Neuronal stem cell (in vitro differentiated cells): ENCODE results near the gene CD72.

ENCODE experiments used
- DNase-seq: peaks from one replicate; pipeline ENCODE4 v3.0.0-alpha.2; 2013; ENCODE audit warnings: low spot score
- H2AFZ ChIP-seq: one replicate; pipeline ENCODE4 v1.6.1; 2013; ENCODE audit warnings: mild to moderate bottlenecking, low read length, inconsistent platforms
- H2AK5ac ChIP-seq: 2 replicates; pipeline ENCODE4 v1.6.1; 2013; ENCODE audit warnings: low read depth, mild to moderate bottlenecking, inconsistent platforms, low read length, moderate library complexity, mixed read lengths
- H2BK120ac ChIP-seq: 2 replicates; pipeline ENCODE4 v1.6.1; 2013; ENCODE audit warnings: low read depth, mild to moderate bottlenecking, inconsistent platforms, low read length, moderate library complexity, mixed read lengths
- H2BK12ac ChIP-seq: one replicate; pipeline ENCODE4 v1.6.1; 2013; ENCODE audit warnings: low read length, inconsistent platforms
- H2BK15ac ChIP-seq: 2 replicates; pipeline ENCODE4 v1.6.1; 2013; ENCODE audit warnings: mild to moderate bottlenecking, low read length, inconsistent platforms, mixed read lengths
- H2BK5ac ChIP-seq: one replicate; pipeline ENCODE4 v1.6.1; 2013; ENCODE audit warnings: inconsistent platforms, mild to moderate bottlenecking, low read length, moderate library complexity
- H3K14ac ChIP-seq: one replicate; pipeline ENCODE4 v1.6.1; 2013; ENCODE audit warnings: low read length, inconsistent platforms
- H3K18ac ChIP-seq: 2 replicates; pipeline ENCODE4 v1.6.1; 2013; ENCODE audit warnings: low read length, inconsistent platforms
- H3K23ac ChIP-seq: 2 replicates; pipeline ENCODE4 v1.6.1; 2013; ENCODE audit warnings: low read depth, mild to moderate bottlenecking, mixed read lengths, low read length, inconsistent platforms; ENCODE audit not compliant: poor library complexity
- H3K27ac ChIP-seq: replicated peaks from 3 replicates; pipeline ENCODE4 v1.5.1; 2013; ENCODE audit warnings: low read length, inconsistent platforms
- H3K27me3 ChIP-seq, 3 experiments: 2 replicates each; pipeline ENCODE4 v1.6.1; 2013; ENCODE audit warnings: low read length in 3 of 3, mild to moderate bottlenecking in 2 of 3, inconsistent platforms in 1 of 3, low read depth in 1 of 3, mixed read lengths in 1 of 3, moderate library complexity in 1 of 3; ENCODE audit not compliant: control insufficient read depth in 3 of 3, insufficient read depth in 3 of 3
- H3K36me3 ChIP-seq, 2 donors: replicated peaks in 1 of 2; 2 replicates each; pipeline ENCODE4 v1.6.1; 2013; ENCODE audit warnings: low read length in 2 of 2; ENCODE audit not compliant: control insufficient read depth in 2 of 2, insufficient read depth in 2 of 2
- H3K4ac ChIP-seq: 2 replicates; pipeline ENCODE4 v1.6.1; 2013; ENCODE audit warnings: inconsistent platforms, mild to moderate bottlenecking, low read length, moderate library complexity
- H3K4me1 ChIP-seq, 2 donors: 1 replicate in 1 of 2; 2 replicates in 1 of 2; pipeline ENCODE4 v1.6.1; 2013; ENCODE audit warnings: low read length in 2 of 2, low read depth in 1 of 2; ENCODE audit not compliant: control insufficient read depth in 2 of 2, insufficient read depth in 1 of 2
- H3K4me2 ChIP-seq: one replicate; pipeline ENCODE4 v1.6.1; 2013; ENCODE audit warnings: mild to moderate bottlenecking, low read length, inconsistent platforms; ENCODE audit not compliant: insufficient read depth, poor library complexity, severe bottlenecking
- H3K4me3 ChIP-seq, 2 donors: 2 replicates each; pipeline ENCODE4 v1.5.1; 2013; ENCODE audit warnings: low read length in 2 of 2, mild to moderate bottlenecking in 2 of 2, inconsistent platforms in 1 of 2, moderate library complexity in 1 of 2
- H3K79me1 ChIP-seq: one replicate; pipeline ENCODE4 v1.6.1; 2013; ENCODE audit warnings: low read depth, mild to moderate bottlenecking, inconsistent platforms, low read length, moderate library complexity
- H3K9ac ChIP-seq: one replicate; pipeline ENCODE4 v1.6.1; 2013; ENCODE audit warnings: mild to moderate bottlenecking, low read depth, low read length, inconsistent platforms; ENCODE audit not compliant: poor library complexity
- H3K9me3 ChIP-seq, 2 donors: replicated peaks in 1 of 2; 2 replicates each; pipeline versions ENCODE3 to v1.6.1; 2013; ENCODE audit warnings: low read length in 2 of 2, mild to moderate bottlenecking in 2 of 2, inconsistent platforms in 1 of 2, low read depth in 1 of 2, mixed read lengths in 1 of 2, moderate library complexity in 1 of 2; ENCODE audit not compliant: control insufficient read depth in 2 of 2, insufficient read depth in 1 of 2
- H4K8ac ChIP-seq: one replicate; pipeline ENCODE4 v1.6.1; 2013; ENCODE audit warnings: low read depth, mild to moderate bottlenecking, inconsistent platforms, low read length, moderate library complexity
- H4K91ac ChIP-seq: one replicate; pipeline ENCODE4 v1.6.1; 2013; ENCODE audit warnings: low read length, low read depth, mild to moderate bottlenecking, inconsistent platforms; ENCODE audit not compliant: poor library complexity
- WGBS, 2 donors: extraction: QIAGEN DNeasy Blood & Tissue Kit; methylation state at CpG; one replicate each; pipeline ENCODE4 v1.1.7; 2013; ENCODE audit warnings: missing lambda C conversion rate in 2 of 2, mixed read lengths in 1 of 2; ENCODE audit not compliant: insufficient read length in 2 of 2, insufficient replicate concordance in 1 of 2; ENCODE audit errors: extremely low coverage in 2 of 2; 5-methylcytosine and 5-hydroxymethylcytosine counted together

Gene CD72

DNA sequence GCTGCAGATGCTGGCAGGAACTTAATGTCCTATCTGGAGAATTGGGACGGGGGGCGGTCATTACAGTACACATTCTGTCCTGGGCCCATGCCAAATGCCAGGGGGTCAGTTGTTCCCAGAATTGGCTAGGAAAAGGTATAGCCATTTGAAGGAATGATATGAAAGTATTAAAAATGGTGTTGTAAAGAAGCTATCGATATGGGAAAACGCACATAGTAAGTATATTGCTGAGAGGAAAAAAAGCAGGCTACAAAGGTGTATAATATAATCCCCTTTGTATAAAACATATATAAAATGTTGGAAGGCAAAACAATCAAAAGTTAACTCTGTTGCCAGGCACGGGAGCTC is 47.2 kb upstream of the CD72 start:
- no peak overlapping the region for H3K14ac ChIP-seq
- DNase-seq = no peak
- H3K27ac ChIP-seq = no peak overlapping the region
- H2AFZ ChIP-seq = peak overlapping the region; percentile 94
- peaks cover 8% of the 10 kb centered on the region for H3K79me1 ChIP-seq
- H2BK15ac ChIP-seq = no peak overlapping the region
- peak overlapping the region; percentile 72 for H3K18ac ChIP-seq
- peaks cover 0 to 3% of the 10 kb centered on the region in 2 donors for H3K9me3 ChIP-seq
- H2BK5ac ChIP-seq = no peak overlapping the region
- H3K36me3 ChIP-seq = peaks cover 23 to 34% of the 10 kb centered on the region in 2 donors
- no peak overlapping the region for H2BK120ac ChIP-seq
- peak overlapping the region; percentile 76 to 94 for H3K4me3 ChIP-seq
- peak overlapping the region; percentile 86 for H3K23ac ChIP-seq
- H3K9ac ChIP-seq = no peak overlapping the region
- H3K4ac ChIP-seq = no peak overlapping the region
- H3K4me1 ChIP-seq = peaks cover 5 to 13% of the 10 kb centered on the region in 2 donors
- H3K27me3 ChIP-seq = peaks cover 0 to 4% (median 0%) of the 10 kb centered on the region in 3 experiments
- no peak overlapping the region for H4K91ac ChIP-seq
- H3K4me2 ChIP-seq = peak overlapping the region; percentile 54
- peak overlapping the region; percentile 51 for H2AK5ac ChIP-seq
- H4K8ac ChIP-seq = no peak overlapping the region
- no peak overlapping the region for H2BK12ac ChIP-seq
- WGBS, 2 donors = 100% methylated on average over 2 of the region's 5 CpGs; no CpG with 5 or more reads in 1 of the 2 donors

DNA sequence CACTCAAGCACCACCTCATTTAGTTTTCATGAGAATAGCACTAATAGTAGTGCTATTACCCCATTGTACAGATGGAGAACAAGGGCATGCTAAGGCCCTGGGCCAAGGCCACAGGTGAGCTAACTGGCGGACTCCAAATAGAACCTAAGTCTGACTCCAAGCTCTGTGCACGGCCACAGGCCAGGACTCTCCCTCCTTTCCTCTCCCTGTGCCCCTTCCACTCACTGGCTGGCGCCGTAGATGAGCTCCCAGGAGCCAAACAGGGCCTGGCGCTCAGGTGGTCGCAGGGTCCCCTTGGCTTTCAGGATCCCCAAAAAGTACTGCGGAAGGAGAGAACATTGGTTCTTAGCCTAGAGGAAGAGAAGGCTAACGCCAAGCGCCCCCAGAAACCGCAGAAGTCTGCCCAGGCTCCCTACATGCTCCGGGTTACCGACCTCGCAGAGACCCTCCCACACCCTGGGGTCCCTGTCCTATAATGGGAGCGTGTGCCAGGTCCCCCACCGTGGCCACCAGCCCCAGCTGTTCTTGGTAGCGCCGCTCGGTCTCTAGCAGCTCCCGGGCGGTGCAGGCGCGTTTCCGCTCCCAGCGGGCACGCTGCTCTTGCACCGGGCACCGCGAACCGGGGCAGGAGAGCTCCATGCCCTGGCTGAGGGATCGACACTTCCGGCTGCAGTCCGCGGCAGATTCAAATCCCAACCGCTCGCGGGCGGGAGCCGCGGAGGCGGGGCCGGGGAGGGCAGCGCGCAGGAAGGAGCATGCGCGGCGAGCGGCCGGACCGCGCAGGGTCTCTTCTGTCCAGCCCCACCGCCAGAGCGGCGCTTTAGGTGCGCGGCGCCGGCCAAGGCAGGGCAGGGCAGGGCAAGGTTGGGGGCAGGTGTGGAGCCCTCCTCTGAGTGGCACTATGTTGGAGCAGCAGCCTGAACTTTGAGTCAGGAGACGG is 46.6 kb upstream of the CD72 start, which contains the start of gene ARHGEF39:
Gene ARHGEF39, minus strand, starts transcription at position 665 of the 940 bp plus-strand sequence. Its CDS starts 26 bp downstream, at position 639.
- peak; percentile 75 for DNase-seq

DNA sequence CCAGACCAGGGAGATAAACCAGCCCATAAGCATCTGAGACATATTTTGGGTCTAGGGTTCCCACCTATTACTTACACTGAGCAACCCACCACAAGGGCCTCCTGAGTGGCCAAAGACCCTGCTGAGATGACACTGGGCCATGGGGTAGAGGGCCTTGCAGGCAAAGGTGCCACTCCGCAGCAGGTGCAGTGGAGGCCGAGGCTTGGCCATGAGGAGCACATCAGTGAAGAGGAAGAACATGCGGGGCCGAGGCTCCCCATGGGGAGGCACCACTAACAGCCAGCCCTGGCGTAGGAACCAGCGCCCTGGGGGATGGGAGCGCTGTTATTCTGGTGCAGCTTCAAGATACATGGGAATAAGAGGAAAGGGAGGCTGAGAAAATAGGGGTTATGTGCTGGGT is 44.2 kb upstream of the CD72 start:
- no peak overlapping the region for H3K14ac ChIP-seq
- no CpG with 5 or more reads among the region's 7 CpGs for WGBS, 2 donors
- no peak overlapping the region for H2BK15ac ChIP-seq
- H3K79me1 ChIP-seq = peaks cover 8% of the 10 kb centered on the region
- H2AFZ ChIP-seq = no peak overlapping the region
- H2BK120ac ChIP-seq = no peak overlapping the region
- H3K27me3 ChIP-seq = no peaks in the 10 kb centered on the region
- H3K9me3 ChIP-seq = no peaks in the 10 kb centered on the region
- no peak overlapping the region for H3K23ac ChIP-seq
- no peak overlapping the region for H3K4me2 ChIP-seq
- H3K36me3 ChIP-seq = peaks cover 27 to 42% of the 10 kb centered on the region in 2 donors
- peak overlapping the region; percentile 25 for H3K9ac ChIP-seq
- no peak for DNase-seq
- H3K27ac ChIP-seq = no peak overlapping the region
- H3K18ac ChIP-seq = no peak overlapping the region
- peak overlapping the region; percentile 64 for H2AK5ac ChIP-seq
- H3K4me1 ChIP-seq = peaks cover 7 to 13% of the 10 kb centered on the region in 2 donors
- no peak overlapping the region for H4K8ac ChIP-seq
- H3K4me3 ChIP-seq = no peak overlapping the region
- no peak overlapping the region for H4K91ac ChIP-seq
- no peak overlapping the region for H2BK12ac ChIP-seq
- no peak overlapping the region for H3K4ac ChIP-seq
- H2BK5ac ChIP-seq = no peak overlapping the region

More for the DNA sequence above, 46.6 kb upstream of the CD72 start, which contains the start of gene ARHGEF39:
- Histone ChIP-seq H3K36me3 (peaks cover 27 to 39% of the 10 kb centered on the region in 2 donors), H3K27me3 (peaks cover 0 to 4% (median 0%) of the 10 kb centered on the region in 3 experiments), H2BK15ac (peak within 1 kb of the TSS; percentile 11), H4K91ac (no peak within 1 kb of the TSS), H2BK120ac (no peak within 1 kb of the TSS), H3K4me3 (peak within 1 kb of the TSS; percentile 76 to 94), H3K27ac (no peak within 1 kb of the TSS), H2AFZ (peak within 1 kb of the TSS; percentile 94), H3K9me3 (peaks cover 0 to 3% of the 10 kb centered on the region in 2 donors), H4K8ac (no peak within 1 kb of the TSS), H2BK5ac (no peak within 1 kb of the TSS), H3K14ac (no peak within 1 kb of the TSS), H3K79me1 (peaks cover 8% of the 10 kb centered on the region), H3K9ac (peak within 1 kb of the TSS; percentile 92), H3K4ac (no peak within 1 kb of the TSS), H3K23ac (peak within 1 kb of the TSS; percentile 86), H2BK12ac (no peak within 1 kb of the TSS), H3K4me1 (peaks cover 5 to 13% of the 10 kb centered on the region in 2 donors), H3K4me2 (peak within 1 kb of the TSS; percentile 75), H3K18ac (peak within 1 kb of the TSS; percentile 98), H2AK5ac (peak within 1 kb of the TSS; percentile 94)
- no CpG with 5 or more reads among the region's 58 CpGs for WGBS, 2 donors

DNA sequence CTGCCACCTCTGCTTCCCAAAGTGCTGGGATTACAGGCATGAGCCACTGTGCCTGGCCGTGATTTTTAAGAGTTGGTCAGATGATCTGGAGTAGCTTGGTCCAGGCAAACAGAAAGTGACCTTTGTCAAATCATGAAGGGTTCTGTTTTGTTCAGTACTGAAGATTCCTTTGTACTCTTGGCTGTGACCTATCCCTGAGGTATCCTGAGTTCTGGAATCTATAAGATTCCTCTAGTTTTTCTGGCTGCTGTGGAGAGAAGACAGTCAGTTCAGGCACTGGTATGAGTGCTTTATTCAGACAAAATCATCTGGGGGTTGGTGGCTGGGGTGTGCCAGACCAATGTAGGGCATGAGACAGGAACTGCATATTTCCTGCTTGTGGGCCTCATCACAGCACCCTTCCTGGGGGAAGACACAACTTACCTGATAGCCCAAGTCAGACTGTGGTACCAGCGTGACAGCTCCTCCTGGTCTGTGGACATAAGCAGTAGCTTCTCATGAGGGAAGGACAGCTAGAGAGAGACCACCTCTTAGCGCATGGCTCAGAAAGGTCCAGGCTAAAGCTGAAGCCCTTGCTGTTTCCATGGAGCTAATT is 43.6 kb upstream of the CD72 start:
- H3K14ac ChIP-seq = no peak overlapping the region
- H2BK12ac ChIP-seq = no peak overlapping the region
- H2AK5ac ChIP-seq = no peak overlapping the region
- no peak overlapping the region for H2AFZ ChIP-seq
- no peak for DNase-seq
- H3K9me3 ChIP-seq = no peaks in the 10 kb centered on the region
- no CpG with 5 or more reads among the region's 3 CpGs for WGBS, 2 donors
- peaks cover 27 to 42% of the 10 kb centered on the region in 2 donors for H3K36me3 ChIP-seq
- no peak overlapping the region for H3K4ac ChIP-seq
- no peak overlapping the region for H2BK5ac ChIP-seq
- H2BK120ac ChIP-seq = no peak overlapping the region
- H3K4me3 ChIP-seq = no peak overlapping the region
- no peak overlapping the region for H3K18ac ChIP-seq
- no peak overlapping the region for H3K9ac ChIP-seq
- no peak overlapping the region for H2BK15ac ChIP-seq
- no peaks in the 10 kb centered on the region for H3K27me3 ChIP-seq
- H3K4me2 ChIP-seq = no peak overlapping the region
- H3K4me1 ChIP-seq = peaks cover 9 to 16% of the 10 kb centered on the region in 2 donors
- no peak overlapping the region for H4K91ac ChIP-seq
- no peak overlapping the region for H3K23ac ChIP-seq
- H4K8ac ChIP-seq = no peak overlapping the region
- no peak overlapping the region for H3K27ac ChIP-seq
- H3K79me1 ChIP-seq = peaks cover 8% of the 10 kb centered on the region
